A673 (cell line): ENCODE measurements around the gene PCDHGB1.

Experiments used
- CTCF ChIP-seq: fragments of 300-800, 200-600 bp; sonication (generic); conservative IDR thresholded peaks from 2 replicates; pipeline ENCODE4 v1.5.1; 2017; ENCODE audit warnings: low read depth, mild to moderate bottlenecking, antibody characterized with exemption, low read length, moderate library complexity, mixed read lengths
- EZH2 ChIP-seq: fragments of 200-600 bp; sonication (generic); IDR thresholded peaks from 2 replicates; pipeline ENCODE4 v1.6.1; 2017; ENCODE audit warnings: borderline replicate concordance, low read depth, mild to moderate bottlenecking, mixed read lengths, antibody characterized with exemption, low read length; ENCODE audit not compliant: poor library complexity, severe bottlenecking

DNA sequence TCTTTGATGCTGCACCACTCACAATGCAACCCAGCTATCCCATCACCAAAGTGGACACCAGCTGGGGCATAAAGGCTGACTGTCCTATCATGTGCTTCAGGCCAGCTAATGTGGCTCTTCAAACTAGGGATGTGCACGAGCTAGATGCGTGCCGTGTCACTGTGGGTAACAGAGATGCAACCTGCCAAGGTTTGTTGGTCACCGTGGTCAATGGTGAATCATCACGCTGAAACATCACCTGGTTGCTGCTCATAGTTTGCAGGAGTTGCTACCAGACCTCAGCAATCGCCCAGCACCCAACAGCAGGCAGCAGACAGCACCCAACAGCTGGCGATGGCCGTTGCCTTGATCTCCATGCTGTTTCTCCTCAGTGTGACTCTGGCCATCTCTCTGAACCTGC is 21.7 kb upstream of the PCDHGB1 start:
- TF ChIP-seq EZH2 (no peak), CTCF (no peak)
